Endothelial cell of umbilical vein (primary cell): ENCODE data around the gene KYAT1. TPM values are rescaled to one million over a fixed set of nuclear protein-coding genes. Genes with fewer than 3 reads are reported as not detected.

Experiments used
- BruUV-seq: library from RNA; stranded (reverse); fragments of 400-500 nt; replicated peaks from 2 replicates; lab custom pipeline; 2021; lab: Mats Ljungman, UMichigan
- CTCF ChIA-PET: fragments of 300-600, 350-600 bp; sonication (Branson Sonifier 250); formaldehyde crosslinking; loops from one replicate; lab custom pipeline; 2021; ENCODE audit warnings: antibody characterized with exemption, inconsistent platforms; lab: Charles Lee
- POLR2A ChIA-PET: fragments of 300-600, 350-600 bp; sonication (Branson Sonifier 250); formaldehyde crosslinking; loops from one replicate; lab custom pipeline; 2021; ENCODE audit warnings: antibody characterized with exemption, inconsistent platforms; lab: Charles Lee
- DNase-seq: peaks from one replicate; pipeline ENCODE4 v3.0.0-alpha.2; 2011; ENCODE audit warnings: low read depth, low spot score
- FAIRE-seq: peaks from 2 replicates; lab custom pipeline; 2011; peaks lifted over from hg19 to GRCh38; lab: Jason Lieb, UNC
- H2AFZ ChIP-seq: 2 replicates; pipeline ENCODE4 v1.6.0; 2012; ENCODE audit warnings: low read depth, low read length, control low read depth, inconsistent platforms
- H3K27ac ChIP-seq: 2 replicates; pipeline ENCODE4 v1.5.1; 2011; ENCODE audit warnings: low read depth, mild to moderate bottlenecking, control low read depth, low read length, moderate library complexity; ENCODE audit not compliant: insufficient read depth
- H3K27me3 ChIP-seq, 2 experiments: 2 replicates each; pipeline versions ENCODE4 v1.6.0 to v1.6.1; 2011; ENCODE audit warnings: low read length in 2 of 2, mixed read lengths in 1 of 2; ENCODE audit not compliant: control insufficient read depth in 2 of 2, insufficient read depth in 2 of 2
- H3K36me3 ChIP-seq, 2 experiments: 2 replicates in 1 of 2; 3 replicates in 1 of 2; pipeline ENCODE4 v1.5.1; 2011; ENCODE audit warnings: low read length in 2 of 2, mild to moderate bottlenecking in 1 of 2, moderate library complexity in 1 of 2; ENCODE audit not compliant: control insufficient read depth in 2 of 2, insufficient read depth in 2 of 2; ENCODE audit errors: extremely low read depth in 1 of 2
- H3K4me1 ChIP-seq: 3 replicates; pipeline ENCODE4 v1.5.1; 2011; ENCODE audit warnings: mild to moderate bottlenecking, low read length; ENCODE audit not compliant: control insufficient read depth, insufficient read depth; ENCODE audit errors: extremely low read depth
- H3K4me2 ChIP-seq: 2 replicates; pipeline ENCODE4 v1.6.1; 2011; ENCODE audit warnings: low read length, control low read depth, mixed read lengths; ENCODE audit not compliant: insufficient read depth
- H3K4me3 ChIP-seq, 3 experiments: fragments of 200-600 bp in 1 of 3; sonication (generic), shearing (Covaris generic) in 1 of 3; replicated peaks in 1 of 3; 2 replicates each; pipeline ENCODE4 v1.5.1; 2011 to 2016; ENCODE audit warnings: control low read depth in 3 of 3, low read length in 3 of 3, mild to moderate bottlenecking in 2 of 3, inconsistent platforms in 1 of 3, low read depth in 1 of 3, moderate library complexity in 1 of 3; ENCODE audit not compliant: insufficient read depth in 1 of 3
- H3K79me2 ChIP-seq: 2 replicates; pipeline ENCODE4 v1.6.0; 2012; ENCODE audit warnings: low read length, inconsistent platforms; ENCODE audit not compliant: control insufficient read depth, insufficient read depth
- H3K9ac ChIP-seq: replicated peaks from 2 replicates; pipeline ENCODE3; 2011; ENCODE audit warnings: low read length, control low read depth; ENCODE audit not compliant: insufficient read depth; ENCODE audit errors: extremely low read depth
- H3K9me1 ChIP-seq: replicated peaks from 3 replicates; pipeline ENCODE4 v1.6.0; 2011; ENCODE audit warnings: mild to moderate bottlenecking, low read length; ENCODE audit not compliant: control insufficient read depth, insufficient read depth; ENCODE audit errors: extremely low read depth
- H3K9me3 ChIP-seq: replicated peaks from 2 replicates; pipeline ENCODE4 v1.5.1; 2012; ENCODE audit warnings: low read length, inconsistent platforms; ENCODE audit not compliant: control insufficient read depth, insufficient read depth
- H4K20me1 ChIP-seq: replicated peaks from 2 replicates; pipeline ENCODE3; 2011; ENCODE audit warnings: mild to moderate bottlenecking, low read length; ENCODE audit not compliant: control insufficient read depth, insufficient read depth; ENCODE audit errors: extremely low read depth
- CTCF ChIP-seq, 2 donors: IDR thresholded peaks; 1 replicate in 1 of 2; 2 replicates in 1 of 2; pipeline ENCODE4 v1.5.1; 2011; ENCODE audit warnings: low read length in 2 of 2, mild to moderate bottlenecking in 2 of 2, moderate library complexity in 2 of 2, control low read depth in 1 of 2, inconsistent platforms in 1 of 2, low read depth in 1 of 2; ENCODE audit not compliant: insufficient read depth in 1 of 2; ENCODE audit errors: extremely low read depth in 1 of 2
- EZH2 ChIP-seq: IDR thresholded peaks from 2 replicates; pipeline ENCODE4 v1.6.1; 2012; ENCODE audit warnings: borderline replicate concordance, low read depth, mild to moderate bottlenecking, moderate library complexity, low read length, inconsistent platforms; ENCODE audit not compliant: severe bottlenecking
- FOS ChIP-seq: IDR thresholded peaks from 2 replicates; pipeline ENCODE4 v1.6.1; 2011; ENCODE audit warnings: mild to moderate bottlenecking, low read length, moderate library complexity, borderline replicate concordance; ENCODE audit not compliant: insufficient read depth
- GATA2 ChIP-seq: IDR thresholded peaks from 2 replicates; pipeline ENCODE4 v1.7.0; 2011; ENCODE audit warnings: low read depth, mild to moderate bottlenecking, moderate library complexity, mixed read lengths, low read length; ENCODE audit not compliant: insufficient read length, insufficient read depth
- JUN ChIP-seq: IDR thresholded peaks from 2 replicates; pipeline ENCODE4 v1.6.1; 2011; ENCODE audit warnings: borderline replicate concordance, low read depth; ENCODE audit not compliant: insufficient read length, insufficient read depth
- MAX ChIP-seq: IDR thresholded peaks from 2 replicates; pipeline ENCODE4 v1.6.1; 2011; ENCODE audit not compliant: insufficient read depth, insufficient read length
- MYC ChIP-seq: IDR thresholded peaks from one replicate; pipeline ENCODE4 v1.6.1; 2011; ENCODE audit warnings: mild to moderate bottlenecking, low read depth, low read length
- POLR2A ChIP-seq: IDR thresholded peaks from 2 replicates; pipeline ENCODE4 v1.6.1; 2012; ENCODE audit warnings: low read depth, mild to moderate bottlenecking, control low read depth, low read length
- POLR2AphosphoS5 ChIP-seq: IDR thresholded peaks from 2 replicates; pipeline ENCODE4 v1.6.1; 2012; ENCODE audit warnings: low read depth, mild to moderate bottlenecking, control low read depth, low read length, moderate library complexity; ENCODE audit not compliant: insufficient read depth
- dilution Hi-C: fragments of 300-500 bp; cut with MboI; formaldehyde crosslinking; loops from one replicate; pipeline ENCODE4 v1.15.0; 2019; ENCODE audit warnings: low sequenced_read_pairs; ENCODE audit not compliant: extremely low pct_ligation_motif_present
- intact Hi-C: fragments of 100-400 bp; cut with micrococcal nuclease; formaldehyde crosslinking; loops from one replicate; pipeline ENCODE4 v1.10.0; 2022
- polyA plus RNA-seq, 4 experiments: library from polyadenylated mRNA; depleted of rRNA in 3 of 4; stranded (reverse) in 3 of 4; unstranded in 1 of 4; fragments of >200 nt; gene quantifications; 2 replicates each; pipeline versions ENCODE4 v1.2.1 to v1.2.3, GENCODE V29; 2011 to 2012; ENCODE audit warnings: missing spikeins in 1 of 4
- total RNA-seq: library from RNA; stranded (reverse); gene quantifications from 2 replicates; pipeline ENCODE4 v1.2.3, GENCODE V29; 2021

KYAT1 gene
- total and polyA plus RNA-seq, 2 donors (not counting 3 experiments of a cell fraction or from before 2014, with no cell fraction given), result 7.2 to 9.6 TPM

GRCh38 chr9:128818099-128818838, 63.5 kb downstream of the KYAT1 start, which contains the start of gene ENDOG:
Gene ENDOG, plus strand, starts transcription at chr9:128818500. Its CDS starts 185 bp downstream, at chr9:128818685.
- peaks cover 0 to 17% of the 10 kb centered on the region in 2 experiments for H3K36me3 ChIP-seq
- peaks cover 6% of the 10 kb centered on the region for H3K4me1 ChIP-seq
- H3K4me3 ChIP-seq, result peak within 1 kb of the TSS in 2 of 3 experiments; percentile 57 to 63
- ChIA-PET CTCF (interaction anchor here (0.6 to 3.9 kb wide), 38 partner anchors 8 to 218 kb away, joined by 3 to 40 read pairs (median 4); partner anchors contain the start of genes DOLK, MIGA2, NUP188 and SPOUT1), POLR2A (interaction anchor here (0.6 to 1.2 kb wide), 2 partner anchors 9 to 66 kb away, joined by 3 to 5 read pairs; no protein-coding TSS in a partner anchor)
- H3K4me2 ChIP-seq, result peak within 1 kb of the TSS; percentile 88
- H3K9ac ChIP-seq, result peak within 1 kb of the TSS; percentile 28
- no peak within 1 kb of the TSS for H3K27ac ChIP-seq
- peak; percentile 99 for DNase-seq
- no peaks in the 10 kb centered on the region for H3K9me3 ChIP-seq
- H3K79me2 ChIP-seq, result no peaks in the 10 kb centered on the region
- intact Hi-C loops, result loop anchor here (1.0 to 5.0 kb wide), 6 partner anchors 11 to 210 kb away; partner anchors contain the start of genes SH3GLB2, SPOUT1, TBC1D13 and ZDHHC12
- peak within 1 kb of the TSS; percentile 90 for H2AFZ ChIP-seq
- no peaks in the 10 kb centered on the region for H3K9me1 ChIP-seq
- no peaks in the 10 kb centered on the region for H4K20me1 ChIP-seq
- TF ChIP-seq POLR2A (peak; percentile 94), POLR2AphosphoS5 (peak; percentile 88), FOS (no peak), GATA2 (no peak), CTCF (IDR thresholded peaks at IDR 0.05; ENCODE audit: extremely low read depth in 1 of 2, insufficient read depth in 1 of 2, low read depth in 1 of 2, low read length in 2 of 2) (peak; percentile 99), MAX (no peak), MYC (no peak), EZH2 (no peak), JUN (no peak)
- peak; percentile 94 for FAIRE-seq
- H3K27me3 ChIP-seq, result no peaks in the 10 kb centered on the region
- no TSS peak for BruUV-seq
- dilution Hi-C loops, result no loop called here
